Muscle of leg (tissue), 11 donors: Measurements from ENCODE around the gene BMPR1A. TPM values are rescaled to one million over a fixed set of nuclear protein-coding genes. Genes with fewer than 3 reads are reported as not detected.
A peak's percentile ranks its signal among the peaks of the same experiment; 100 is the strongest.

Source experiments
- DNase-seq: peaks from one replicate; pipeline ENCODE4 v3.0.0; 2013
- H3K27ac ChIP-seq: one replicate; pipeline ENCODE4 v1.5.1; 2013; ENCODE audit warnings: mild to moderate bottlenecking, low read length, control low read depth
- H3K27me3 ChIP-seq: one replicate; pipeline ENCODE4 v1.6.1; 2013; ENCODE audit warnings: low read length; ENCODE audit not compliant: control insufficient read depth, insufficient read depth
- H3K36me3 ChIP-seq: one replicate; pipeline ENCODE4 v1.6.1; 2013; ENCODE audit warnings: low read length; ENCODE audit not compliant: control insufficient read depth, insufficient read depth
- H3K4me1 ChIP-seq: one replicate; pipeline ENCODE4 v1.6.1; 2013; ENCODE audit warnings: low read length; ENCODE audit not compliant: control insufficient read depth, insufficient read depth
- H3K4me3 ChIP-seq: one replicate; pipeline ENCODE4 v1.5.1; 2013; ENCODE audit warnings: low read length, control low read depth
- H3K9me3 ChIP-seq: replicated peaks from 2 replicates; pipeline ENCODE4 v1.6.1; 2013; ENCODE audit warnings: low read depth, low read length; ENCODE audit not compliant: control insufficient read depth
- WGBS: methylation state at CpG from one replicate; pipeline ENCODE4 v1.1.5; 2013; ENCODE audit warnings: missing lambda C conversion rate; ENCODE audit not compliant: insufficient coverage; 5-methylcytosine and 5-hydroxymethylcytosine counted together
- polyA plus RNA-seq, 8 donors: library from polyadenylated mRNA; unstranded; fragments of 120-200 nt; gene quantifications; one replicate each; pipeline versions ENCODE4 v1.2.1 to v1.2.3, GENCODE V29; 2013; ENCODE audit warnings: inconsistent platforms in 1 of 8, low replicate concordance in 1 of 8; ENCODE audit not compliant: insufficient read length in 8 of 8, insufficient read depth in 1 of 8
- total RNA-seq: library from RNA; stranded (reverse); fragments of 120-200 nt; gene quantifications from one replicate; pipeline ENCODE4 v1.2.4, GENCODE V29; 2013

BMPR1A gene
- total and polyA plus RNA-seq, 9 donors, result 32.6 to 61.4 (median 46.6) TPM

GRCh38 chr10:86961481-86962091 lies 205.2 kb downstream of the BMPR1A start:
- Histone ChIP-seq H3K4me1 (peaks cover 49% of the 10 kb centered on the region), H3K9me3 (no peaks in the 10 kb centered on the region), H3K27me3 (no peaks in the 10 kb centered on the region), H3K4me3 (no peak overlapping the region), H3K27ac (no peak overlapping the region), H3K36me3 (no peaks in the 10 kb centered on the region)
- DNase-seq, result peak; percentile 12
- 94% methylated on average over 11 of the region's 12 CpGs for WGBS

DNA sequence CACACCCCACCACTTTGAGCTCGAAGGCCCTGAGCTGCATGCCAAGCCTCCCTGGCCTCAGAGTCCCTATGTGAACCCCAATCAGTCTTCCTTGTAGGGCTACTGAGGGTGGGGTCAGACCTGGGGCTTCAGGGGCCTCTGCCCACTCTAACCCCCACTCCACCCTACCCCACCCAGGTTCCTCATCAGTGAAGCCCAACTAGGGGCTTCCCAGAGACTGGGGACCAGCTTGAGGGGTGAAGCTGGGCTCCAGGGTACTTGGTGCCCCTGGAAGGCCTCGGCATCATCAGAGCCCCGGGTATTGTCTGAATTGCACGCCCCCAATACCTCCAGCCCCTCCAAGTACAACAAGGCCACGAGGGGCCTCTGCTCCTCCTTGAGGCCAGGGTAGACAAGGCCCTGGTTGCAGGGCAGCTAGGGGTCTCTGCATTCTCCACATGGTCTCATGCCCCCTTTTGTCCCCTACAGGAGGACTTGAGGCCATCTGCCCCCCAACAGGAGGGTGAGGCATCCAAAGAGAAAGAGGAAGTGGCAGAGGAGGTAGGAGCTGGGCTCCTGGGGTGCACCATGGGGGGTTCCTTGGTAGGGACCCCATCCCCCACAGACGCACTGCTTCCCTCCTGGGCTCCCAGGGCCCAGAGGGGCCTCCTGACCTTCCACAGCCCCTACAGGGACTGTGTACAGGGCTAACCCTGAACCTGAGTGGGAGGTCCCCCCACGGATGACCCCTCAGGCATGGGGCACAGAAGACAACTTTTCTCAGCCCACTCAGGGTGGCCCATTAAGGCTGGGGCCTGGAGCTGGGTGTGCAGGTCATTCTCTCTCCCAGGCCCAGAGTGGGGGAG lies 205.9 kb downstream of the BMPR1A start:
- H3K36me3 ChIP-seq, result no peaks in the 10 kb centered on the region
- peaks cover 49% of the 10 kb centered on the region for H3K4me1 ChIP-seq
- H3K27me3 ChIP-seq, result no peaks in the 10 kb centered on the region
- no peak for DNase-seq
- no peak overlapping the region for H3K27ac ChIP-seq
- no peak overlapping the region for H3K4me3 ChIP-seq
- H3K9me3 ChIP-seq, result no peaks in the 10 kb centered on the region
- 87% methylated on average over 7 of the region's 7 CpGs for WGBS

DNA sequence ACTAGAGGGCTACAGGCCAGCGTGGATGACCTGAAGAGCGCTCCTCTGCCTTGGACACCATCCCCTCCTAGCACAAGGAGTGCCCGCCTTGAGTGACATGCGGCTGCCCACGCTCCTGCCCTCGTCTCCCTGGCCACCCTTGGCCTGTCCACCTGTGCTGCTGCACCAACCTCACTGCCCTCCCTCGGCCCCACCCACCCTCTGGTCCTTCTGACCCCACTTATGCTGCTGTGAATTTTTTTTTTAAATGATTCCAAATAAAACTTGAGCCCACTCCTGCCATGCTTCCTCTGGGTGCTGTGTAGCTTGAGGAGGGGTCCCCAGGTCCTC lies 206.5 kb downstream of the BMPR1A start:
- no peak overlapping the region for H3K27ac ChIP-seq
- H3K27me3 ChIP-seq, result peaks cover 5% of the 10 kb centered on the region
- H3K4me1 ChIP-seq, result peaks cover 49% of the 10 kb centered on the region
- H3K4me3 ChIP-seq, result no peak overlapping the region
- 97% methylated on average over 7 of the region's 7 CpGs for WGBS
- H3K36me3 ChIP-seq, result no peaks in the 10 kb centered on the region
- no peak for DNase-seq
- H3K9me3 ChIP-seq, result no peaks in the 10 kb centered on the region

DNA sequence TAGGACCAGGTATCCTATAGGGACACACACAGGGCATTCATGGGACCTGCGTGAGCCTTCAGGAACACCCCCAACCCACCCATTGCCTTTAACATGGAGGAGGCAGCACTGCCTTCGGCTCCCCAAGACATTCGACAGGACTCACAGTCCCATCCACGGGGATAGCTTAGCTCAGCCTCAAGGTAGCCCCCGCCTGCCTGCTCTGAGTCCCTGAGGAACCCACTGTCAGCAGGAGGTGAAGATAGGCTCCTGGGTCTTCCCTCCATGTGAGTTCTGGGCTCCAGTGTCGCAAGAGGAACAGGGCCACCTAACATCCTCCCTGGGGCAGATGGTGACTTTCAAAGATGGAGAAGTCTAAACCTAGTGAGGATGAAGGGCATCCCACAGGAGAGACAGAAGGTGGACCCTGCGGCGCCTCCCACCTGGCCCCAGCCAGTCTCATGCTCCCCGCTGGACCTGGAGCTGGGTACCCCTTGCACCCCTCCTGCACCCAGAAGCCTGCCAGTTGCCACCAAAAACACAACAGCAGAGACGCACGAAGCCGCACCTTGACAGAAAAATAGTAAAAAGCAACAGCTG lies 207.0 kb downstream of the BMPR1A start:
- DNase-seq, result no peak
- H3K9me3 ChIP-seq, result no peaks in the 10 kb centered on the region
- peaks cover 49% of the 10 kb centered on the region for H3K4me1 ChIP-seq
- no peak overlapping the region for H3K27ac ChIP-seq
- no peaks in the 10 kb centered on the region for H3K36me3 ChIP-seq
- H3K4me3 ChIP-seq, result no peak overlapping the region
- peaks cover 10% of the 10 kb centered on the region for H3K27me3 ChIP-seq
- 98% methylated on average over 7 of the region's 12 CpGs for whole genome bisulfite sequencing

- 70% methylated on average over 11 of the region's 13 CpGs for WGBS
- Histone ChIP-seq H3K27ac (no peak overlapping the region), H3K4me3 (no peak overlapping the region), H3K27me3 (peaks cover 18% of the 10 kb centered on the region), H3K36me3 (no peaks in the 10 kb centered on the region), H3K4me1 (peaks cover 49% of the 10 kb centered on the region), H3K9me3 (no peaks in the 10 kb centered on the region)
- no peak for DNase-seq
Observed at GRCh38 chr10:86964061-86964846, 207.8 kb downstream of the BMPR1A start.

DNA sequence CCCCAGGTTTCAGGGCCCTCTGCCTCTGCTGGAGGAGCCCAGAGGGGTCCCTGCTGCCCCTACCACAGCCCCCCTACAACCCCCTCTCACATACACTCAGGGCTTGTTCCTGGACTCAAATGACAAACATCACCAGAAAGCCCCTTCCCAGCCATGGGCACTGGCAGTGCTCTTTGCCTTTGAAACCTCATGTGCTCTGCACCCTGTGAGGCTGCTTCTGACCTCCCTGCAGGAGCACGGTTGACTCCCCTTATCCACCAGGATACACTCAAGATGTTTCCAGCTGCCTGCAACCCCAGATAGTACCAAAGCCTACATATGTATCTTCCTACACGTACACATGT lies 208.4 kb downstream of the BMPR1A start:
- H3K27me3 ChIP-seq, result peaks cover 23% of the 10 kb centered on the region
- DNase-seq, result no peak
- no peak overlapping the region for H3K27ac ChIP-seq
- H3K9me3 ChIP-seq, result no peaks in the 10 kb centered on the region
- H3K4me3 ChIP-seq, result no peak overlapping the region
- H3K4me1 ChIP-seq, result peaks cover 50% of the 10 kb centered on the region
- 50% methylated on average over 1 of the region's 2 CpGs for WGBS
- H3K36me3 ChIP-seq, result no peaks in the 10 kb centered on the region

- no peak overlapping the region for H3K27ac ChIP-seq
- no peak overlapping the region for H3K4me3 ChIP-seq
- no peaks in the 10 kb centered on the region for H3K36me3 ChIP-seq
- DNase-seq, result no peak
- H3K9me3 ChIP-seq, result no peaks in the 10 kb centered on the region
- WGBS, result 68% methylated on average over 2 of the region's 11 CpGs
- peaks cover 28% of the 10 kb centered on the region for H3K27me3 ChIP-seq
- peaks cover 55% of the 10 kb centered on the region for H3K4me1 ChIP-seq
Observed at GRCh38 chr10:86965986-86966654, 209.7 kb downstream of the BMPR1A start.

DNA sequence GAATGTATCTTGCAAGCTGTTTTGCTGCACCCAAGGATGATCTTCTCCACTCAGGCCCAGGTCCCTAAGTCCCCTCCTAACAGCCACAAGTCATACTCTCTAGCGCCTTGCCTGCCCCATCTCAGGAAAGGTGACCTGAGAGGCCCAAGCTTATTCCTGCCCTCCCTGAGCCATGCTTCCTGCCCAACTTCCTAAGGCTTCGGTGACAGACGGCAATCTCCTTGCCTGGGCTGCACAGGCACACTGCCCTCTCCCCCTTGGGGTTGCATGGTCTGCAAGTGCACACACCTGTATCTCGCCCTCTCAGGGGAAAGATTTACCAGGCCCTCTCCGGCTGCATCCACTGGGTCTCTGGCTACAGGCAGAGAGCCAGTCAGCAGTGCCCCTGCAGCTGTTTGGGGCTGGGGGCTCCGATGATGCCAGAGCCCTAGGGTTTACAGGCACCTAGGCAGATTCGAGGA lies 211.1 kb downstream of the BMPR1A start:
- H3K27ac ChIP-seq, result no peak overlapping the region

DNA sequence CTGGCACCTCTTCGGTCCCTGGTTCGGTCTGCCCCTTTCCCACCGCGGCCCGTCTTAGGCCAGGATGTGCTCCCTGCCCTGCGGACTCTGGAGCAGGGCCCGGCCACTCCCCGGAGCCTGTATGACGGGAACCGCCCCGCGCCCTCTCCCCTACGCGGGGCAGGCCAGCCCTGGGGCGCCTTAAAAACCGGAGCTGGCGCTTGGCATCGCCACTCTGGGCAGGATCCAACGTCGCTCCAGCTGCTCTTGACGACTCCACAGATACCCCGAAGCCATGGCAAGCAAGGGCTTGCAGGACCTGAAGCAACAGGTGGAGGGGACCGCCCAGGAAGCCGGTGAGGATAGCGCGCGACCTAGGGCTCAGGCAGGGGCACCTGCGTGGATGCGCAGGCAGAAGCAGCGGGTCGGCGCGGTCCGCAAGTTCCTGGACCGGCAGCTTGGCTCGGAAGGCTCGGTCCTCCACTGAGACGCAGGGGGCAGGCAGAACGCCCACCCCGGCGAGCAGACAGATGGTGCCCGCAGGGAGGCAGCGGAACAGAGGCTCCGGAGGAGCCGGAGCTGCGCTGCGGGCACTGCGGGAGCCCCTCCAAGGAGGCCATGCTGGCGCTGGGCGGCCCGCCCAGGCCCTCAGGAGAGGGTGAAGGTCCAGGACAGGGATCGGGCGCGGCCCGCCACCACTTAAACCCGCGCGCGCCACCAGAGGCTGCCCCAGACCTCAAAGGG lies 212.0 kb downstream of the BMPR1A start, which contains the start of gene ADIRF:
Gene ADIRF (plus strand): TSS at position 212 of the 723 bp plus-strand sequence. CDS start 63 bp downstream, at position 275.
- peak; percentile 42 for DNase-seq

More for the DNA sequence above, 211.1 kb downstream of the BMPR1A start:
- H3K4me3 ChIP-seq, result no peak overlapping the region
- no peaks in the 10 kb centered on the region for H3K9me3 ChIP-seq
- 75% methylated on average over 7 of the region's 7 CpGs for whole genome bisulfite sequencing
- peaks cover 59% of the 10 kb centered on the region for H3K4me1 ChIP-seq
- peaks cover 34% of the 10 kb centered on the region for H3K27me3 ChIP-seq
- DNase-seq, result peak; percentile 15
- H3K36me3 ChIP-seq, result no peaks in the 10 kb centered on the region

More for the DNA sequence above, 212.0 kb downstream of the BMPR1A start, which contains the start of gene ADIRF:
- peaks cover 34% of the 10 kb centered on the region for H3K27me3 ChIP-seq
- WGBS, result 18% methylated on average over 57 of the region's 59 CpGs
- H3K36me3 ChIP-seq, result no peaks in the 10 kb centered on the region
- H3K27ac ChIP-seq, result peak within 1 kb of the TSS; percentile 90
- H3K4me1 ChIP-seq, result peaks cover 59% of the 10 kb centered on the region
- H3K4me3 ChIP-seq, result peak within 1 kb of the TSS; percentile 19
- no peaks in the 10 kb centered on the region for H3K9me3 ChIP-seq
